Measurements from ENCODE around the gene THEMIS2. TPM values are rescaled to one million over a fixed set of nuclear protein-coding genes. Genes with fewer than 3 reads are reported as not detected.

Gene THEMIS2
- total and polyA plus RNA-seq, 10 of the 15 experiments (the other 5 are each of a cell fraction or from before 2014, with no cell fraction given), result 9.1 to 114 (median 38.3) TPM

DNA sequence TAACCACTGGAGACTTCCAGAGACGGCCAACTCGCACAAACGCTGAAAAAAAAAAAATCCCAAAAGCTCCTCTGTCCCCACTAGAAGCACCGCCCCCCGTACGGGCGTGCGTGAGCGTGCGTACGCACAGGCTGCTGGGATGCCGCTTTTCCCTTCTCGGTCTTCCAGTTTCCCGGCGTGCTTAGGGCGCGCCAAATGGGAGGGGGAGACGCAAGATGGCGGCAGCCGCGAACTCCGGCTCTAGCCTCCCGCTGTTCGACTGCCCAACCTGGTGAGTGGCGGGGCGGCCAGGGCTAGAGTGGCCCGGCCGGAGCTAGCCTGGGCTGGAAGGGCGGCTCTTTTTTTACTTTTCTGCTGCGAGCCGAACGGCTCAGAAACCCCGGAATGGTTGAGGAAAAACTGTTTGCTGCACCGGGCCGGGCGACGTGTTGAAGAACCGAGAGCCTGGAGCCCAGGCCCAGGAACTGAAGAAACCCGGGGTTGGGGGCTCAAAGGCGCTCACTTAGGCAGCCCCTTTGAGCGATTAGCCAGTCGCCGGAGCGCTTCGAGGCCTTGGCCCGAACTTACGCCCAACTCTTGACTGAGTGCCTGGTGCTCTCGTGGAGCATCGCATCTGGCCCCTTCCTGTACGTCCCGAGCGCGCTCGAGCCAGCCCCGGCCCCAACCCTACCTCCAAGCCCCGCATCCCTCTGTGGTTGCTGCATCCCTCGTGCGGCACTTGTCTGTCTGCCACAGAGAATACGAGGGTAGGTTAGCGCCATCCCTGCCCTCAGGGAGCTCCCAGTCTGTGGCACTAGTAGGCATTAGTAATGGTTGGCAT, 41.5 kb upstream of the THEMIS2 start, which contains the start of gene PPP1R8 (continued):
- TF ChIP-seq, protein P1, sequence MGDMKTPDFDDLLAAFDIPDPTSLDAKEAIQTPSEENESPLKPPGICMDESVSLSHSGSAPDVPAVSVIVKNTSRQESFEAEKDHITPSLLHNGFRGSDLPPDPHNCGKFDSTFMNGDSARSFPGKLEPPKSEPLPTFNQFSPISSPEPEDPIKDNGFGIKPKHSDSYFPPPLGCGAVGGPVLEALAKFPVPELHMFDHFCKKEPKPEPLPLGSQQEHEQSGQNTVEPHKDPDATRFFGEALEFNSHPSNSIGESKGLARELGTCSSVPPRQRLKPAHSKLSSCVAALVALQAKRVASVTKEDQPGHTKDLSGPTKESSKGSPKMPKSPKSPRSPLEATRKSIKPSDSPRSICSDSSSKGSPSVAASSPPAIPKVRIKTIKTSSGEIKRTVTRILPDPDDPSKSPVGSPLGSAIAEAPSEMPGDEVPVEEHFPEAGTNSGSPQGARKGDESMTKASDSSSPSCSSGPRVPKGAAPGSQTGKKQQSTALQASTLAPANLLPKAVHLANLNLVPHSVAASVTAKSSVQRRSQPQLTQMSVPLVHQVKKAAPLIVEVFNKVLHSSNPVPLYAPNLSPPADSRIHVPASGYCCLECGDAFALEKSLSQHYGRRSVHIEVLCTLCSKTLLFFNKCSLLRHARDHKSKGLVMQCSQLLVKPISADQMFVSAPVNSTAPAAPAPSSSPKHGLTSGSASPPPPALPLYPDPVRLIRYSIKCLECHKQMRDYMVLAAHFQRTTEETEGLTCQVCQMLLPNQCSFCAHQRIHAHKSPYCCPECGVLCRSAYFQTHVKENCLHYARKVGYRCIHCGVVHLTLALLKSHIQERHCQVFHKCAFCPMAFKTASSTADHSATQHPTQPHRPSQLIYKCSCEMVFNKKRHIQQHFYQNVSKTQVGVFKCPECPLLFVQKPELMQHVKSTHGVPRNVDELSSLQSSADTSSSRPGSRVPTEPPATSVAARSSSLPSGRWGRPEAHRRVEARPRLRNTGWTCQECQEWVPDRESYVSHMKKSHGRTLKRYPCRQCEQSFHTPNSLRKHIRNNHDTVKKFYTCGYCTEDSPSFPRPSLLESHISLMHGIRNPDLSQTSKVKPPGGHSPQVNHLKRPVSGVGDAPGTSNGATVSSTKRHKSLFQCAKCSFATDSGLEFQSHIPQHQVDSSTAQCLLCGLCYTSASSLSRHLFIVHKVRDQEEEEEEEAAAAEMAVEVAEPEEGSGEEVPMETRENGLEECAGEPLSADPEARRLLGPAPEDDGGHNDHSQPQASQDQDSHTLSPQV (IDR thresholded peaks at IDR 0.05), result no peak
- TF ChIP-seq STAT3 (IDR thresholded peaks at IDR 0.05; ENCODE audit: low read depth, low read length) (no peak), NFXL1 (IDR thresholded peaks at IDR 0.05; ENCODE audit: borderline replicate concordance) (no peak), MTA2 (IDR thresholded peaks at IDR 0.05; ENCODE audit: low read depth) (no peak), NR2C1 (IDR thresholded peaks at IDR 0.05) (no peak), SIX5 (IDR thresholded peaks at IDR 0.05; ENCODE audit: low read depth, low read length, severe bottlenecking) (no peak), IKZF1 (conservative IDR thresholded peaks at IDR 0.05) (peak; percentile 85), MTA3 (IDR thresholded peaks at IDR 0.05; ENCODE audit: borderline replicate concordance, low read length) (no peak), SREBF2 (IDR thresholded peaks at IDR 0.05; ENCODE audit: low read length) (no peak), EGR1 (IDR thresholded peaks at IDR 0.05; ENCODE audit: borderline replicate concordance in 1 of 2, low read depth in 2 of 2, low read length in 2 of 2) (peak; percentile 32 to 87), EZH2 (IDR thresholded peaks at IDR 0.05; ENCODE audit: borderline replicate concordance, control insufficient read depth, low read depth, low read length) (no peak), RCOR1 (conservative IDR thresholded peaks at IDR 0.05; ENCODE audit: low read depth, low read length) (0 out of 2 replicates have a peak, but pooled peaks have one; percentile 62), FOS (IDR thresholded peaks at IDR 0.05; ENCODE audit: borderline replicate concordance, extremely low read depth, insufficient read length) (no peak), NFIC (IDR thresholded peaks at IDR 0.05; ENCODE audit: low read depth, low read length) (no peak)
- TF ChIP-seq, protein P2, sequence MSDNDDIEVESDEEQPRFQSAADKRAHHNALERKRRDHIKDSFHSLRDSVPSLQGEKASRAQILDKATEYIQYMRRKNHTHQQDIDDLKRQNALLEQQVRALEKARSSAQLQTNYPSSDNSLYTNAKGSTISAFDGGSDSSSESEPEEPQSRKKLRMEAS (IDR thresholded peaks at IDR 0.05; ENCODE audit: low read depth, low read length), result peak; percentile 73
- TF ChIP-seq, protein P3, sequence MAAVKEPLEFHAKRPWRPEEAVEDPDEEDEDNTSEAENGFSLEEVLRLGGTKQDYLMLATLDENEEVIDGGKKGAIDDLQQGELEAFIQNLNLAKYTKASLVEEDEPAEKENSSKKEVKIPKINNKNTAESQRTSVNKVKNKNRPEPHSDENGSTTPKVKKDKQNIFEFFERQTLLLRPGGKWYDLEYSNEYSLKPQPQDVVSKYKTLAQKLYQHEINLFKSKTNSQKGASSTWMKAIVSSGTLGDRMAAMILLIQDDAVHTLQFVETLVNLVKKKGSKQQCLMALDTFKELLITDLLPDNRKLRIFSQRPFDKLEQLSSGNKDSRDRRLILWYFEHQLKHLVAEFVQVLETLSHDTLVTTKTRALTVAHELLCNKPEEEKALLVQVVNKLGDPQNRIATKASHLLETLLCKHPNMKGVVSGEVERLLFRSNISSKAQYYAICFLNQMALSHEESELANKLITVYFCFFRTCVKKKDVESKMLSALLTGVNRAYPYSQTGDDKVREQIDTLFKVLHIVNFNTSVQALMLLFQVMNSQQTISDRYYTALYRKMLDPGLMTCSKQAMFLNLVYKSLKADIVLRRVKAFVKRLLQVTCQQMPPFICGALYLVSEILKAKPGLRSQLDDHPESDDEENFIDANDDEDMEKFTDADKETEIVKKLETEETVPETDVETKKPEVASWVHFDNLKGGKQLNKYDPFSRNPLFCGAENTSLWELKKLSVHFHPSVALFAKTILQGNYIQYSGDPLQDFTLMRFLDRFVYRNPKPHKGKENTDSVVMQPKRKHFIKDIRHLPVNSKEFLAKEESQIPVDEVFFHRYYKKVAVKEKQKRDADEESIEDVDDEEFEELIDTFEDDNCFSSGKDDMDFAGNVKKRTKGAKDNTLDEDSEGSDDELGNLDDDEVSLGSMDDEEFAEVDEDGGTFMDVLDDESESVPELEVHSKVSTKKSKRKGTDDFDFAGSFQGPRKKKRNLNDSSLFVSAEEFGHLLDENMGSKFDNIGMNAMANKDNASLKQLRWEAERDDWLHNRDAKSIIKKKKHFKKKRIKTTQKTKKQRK (IDR thresholded peaks at IDR 0.05; ENCODE audit: low read depth, low read length), result no peak
- TF ChIP-seq, protein P4, sequence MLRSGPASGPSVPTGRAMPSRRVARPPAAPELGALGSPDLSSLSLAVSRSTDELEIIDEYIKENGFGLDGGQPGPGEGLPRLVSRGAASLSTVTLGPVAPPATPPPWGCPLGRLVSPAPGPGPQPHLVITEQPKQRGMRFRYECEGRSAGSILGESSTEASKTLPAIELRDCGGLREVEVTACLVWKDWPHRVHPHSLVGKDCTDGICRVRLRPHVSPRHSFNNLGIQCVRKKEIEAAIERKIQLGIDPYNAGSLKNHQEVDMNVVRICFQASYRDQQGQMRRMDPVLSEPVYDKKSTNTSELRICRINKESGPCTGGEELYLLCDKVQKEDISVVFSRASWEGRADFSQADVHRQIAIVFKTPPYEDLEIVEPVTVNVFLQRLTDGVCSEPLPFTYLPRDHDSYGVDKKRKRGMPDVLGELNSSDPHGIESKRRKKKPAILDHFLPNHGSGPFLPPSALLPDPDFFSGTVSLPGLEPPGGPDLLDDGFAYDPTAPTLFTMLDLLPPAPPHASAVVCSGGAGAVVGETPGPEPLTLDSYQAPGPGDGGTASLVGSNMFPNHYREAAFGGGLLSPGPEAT (IDR thresholded peaks at IDR 0.05; ENCODE audit: low read depth), result peak; percentile 92
- TF ChIP-seq, protein P5, sequence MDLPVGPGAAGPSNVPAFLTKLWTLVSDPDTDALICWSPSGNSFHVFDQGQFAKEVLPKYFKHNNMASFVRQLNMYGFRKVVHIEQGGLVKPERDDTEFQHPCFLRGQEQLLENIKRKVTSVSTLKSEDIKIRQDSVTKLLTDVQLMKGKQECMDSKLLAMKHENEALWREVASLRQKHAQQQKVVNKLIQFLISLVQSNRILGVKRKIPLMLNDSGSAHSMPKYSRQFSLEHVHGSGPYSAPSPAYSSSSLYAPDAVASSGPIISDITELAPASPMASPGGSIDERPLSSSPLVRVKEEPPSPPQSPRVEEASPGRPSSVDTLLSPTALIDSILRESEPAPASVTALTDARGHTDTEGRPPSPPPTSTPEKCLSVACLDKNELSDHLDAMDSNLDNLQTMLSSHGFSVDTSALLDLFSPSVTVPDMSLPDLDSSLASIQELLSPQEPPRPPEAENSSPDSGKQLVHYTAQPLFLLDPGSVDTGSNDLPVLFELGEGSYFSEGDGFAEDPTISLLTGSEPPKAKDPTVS (IDR thresholded peaks at IDR 0.05; ENCODE audit: low read depth, low read length), result no peak

Measured in GM12878 (cell line).